CD4-positive, alpha-beta T cell treated with Interleukin-17A for 1 hour (primary cell): ENCODE data around the gene RWDD4.
"Not testable (repeated sequence)": the region's sequence is repeated elsewhere in the genome, so short reads cannot be mapped to it uniquely, and the experiment has no call there.

Experiments
- DNase-seq: peaks from one replicate; pipeline ENCODE4 v3.0.0-alpha.2; 2020

The RWDD4 gene

DNA sequence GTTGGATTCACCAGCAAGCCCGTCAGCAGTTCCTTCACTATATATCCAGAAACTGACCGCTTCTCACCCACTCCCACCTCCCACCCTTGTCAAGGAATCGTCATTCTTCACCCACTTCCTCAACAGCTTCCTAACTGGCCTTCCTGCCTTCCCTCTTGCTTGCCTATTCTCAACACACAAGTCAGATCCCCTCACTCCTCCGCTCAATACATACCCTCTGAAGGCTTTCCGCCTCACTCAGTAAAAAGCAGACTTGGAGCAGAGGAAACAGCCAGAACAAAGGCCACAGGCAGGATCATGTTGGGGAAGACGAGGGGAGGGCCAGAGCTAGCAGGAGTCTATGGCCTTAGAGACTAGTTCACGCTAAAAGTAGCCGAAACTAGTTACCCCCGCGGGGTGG is 23.7 kb downstream of the RWDD4 start:
- no peak for DNase-seq

DNA sequence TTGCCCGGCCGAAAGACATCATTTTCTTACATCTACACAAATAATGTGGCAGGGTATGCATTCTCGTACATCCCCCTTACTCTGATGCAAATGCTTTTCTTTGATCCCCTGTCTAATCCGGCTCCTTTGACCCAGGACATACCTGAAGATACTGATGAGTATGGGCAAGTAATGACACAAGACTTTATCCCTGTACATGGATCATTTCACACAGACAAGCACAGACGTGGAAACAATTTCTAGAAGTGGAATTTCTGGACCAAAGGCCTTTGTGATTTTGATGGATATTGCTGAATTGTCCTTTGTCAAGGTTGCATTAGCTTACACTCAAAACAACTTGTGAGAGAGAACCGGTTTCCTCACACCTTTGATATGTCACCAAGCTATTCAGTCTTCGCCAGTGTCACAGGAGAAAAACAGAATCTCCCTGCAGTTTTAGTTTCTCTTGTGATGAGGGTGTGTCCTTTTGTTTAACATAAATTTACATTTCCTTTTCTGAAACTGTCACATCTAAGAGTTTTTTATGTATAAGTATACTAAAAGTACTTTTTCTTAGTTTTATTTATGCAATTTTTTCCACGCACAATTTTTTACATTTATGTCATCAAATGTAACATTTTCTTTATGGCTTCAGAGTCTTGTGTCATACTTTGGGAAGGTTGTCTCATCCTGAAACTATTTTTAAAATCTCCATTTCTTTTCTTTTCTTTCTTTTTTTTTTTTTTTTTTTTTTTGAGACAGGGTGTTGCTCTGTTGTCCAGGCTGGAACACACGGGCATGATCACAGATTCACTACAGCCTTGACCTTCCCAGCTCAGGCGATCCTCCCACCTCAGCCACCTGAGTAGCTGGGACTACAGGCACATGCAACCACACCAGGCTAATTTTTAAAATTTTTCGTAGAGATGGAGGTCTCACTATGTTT is 25.2 kb downstream of the RWDD4 start:
- DNase-seq: no peak

DNA sequence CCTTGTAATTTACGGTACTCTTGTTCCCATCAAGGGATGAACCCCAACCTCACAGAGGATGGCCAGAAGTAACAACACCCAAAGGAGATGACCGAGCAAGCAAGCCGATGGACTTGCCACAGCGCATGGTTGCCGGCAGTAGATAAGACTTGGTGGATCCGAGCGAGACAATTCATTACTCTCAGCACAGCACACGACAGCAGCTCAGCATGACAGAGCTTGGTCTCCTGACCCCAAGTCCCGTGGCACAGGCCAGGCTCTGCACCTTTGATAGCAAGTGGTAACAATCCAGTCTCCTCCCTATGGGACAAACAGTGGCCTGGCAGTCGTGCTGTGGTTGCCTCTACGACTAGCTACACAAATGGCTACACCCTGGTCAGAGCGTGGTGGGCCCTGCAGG is 26.3 kb downstream of the RWDD4 start:
- DNase-seq: no peak

DNA sequence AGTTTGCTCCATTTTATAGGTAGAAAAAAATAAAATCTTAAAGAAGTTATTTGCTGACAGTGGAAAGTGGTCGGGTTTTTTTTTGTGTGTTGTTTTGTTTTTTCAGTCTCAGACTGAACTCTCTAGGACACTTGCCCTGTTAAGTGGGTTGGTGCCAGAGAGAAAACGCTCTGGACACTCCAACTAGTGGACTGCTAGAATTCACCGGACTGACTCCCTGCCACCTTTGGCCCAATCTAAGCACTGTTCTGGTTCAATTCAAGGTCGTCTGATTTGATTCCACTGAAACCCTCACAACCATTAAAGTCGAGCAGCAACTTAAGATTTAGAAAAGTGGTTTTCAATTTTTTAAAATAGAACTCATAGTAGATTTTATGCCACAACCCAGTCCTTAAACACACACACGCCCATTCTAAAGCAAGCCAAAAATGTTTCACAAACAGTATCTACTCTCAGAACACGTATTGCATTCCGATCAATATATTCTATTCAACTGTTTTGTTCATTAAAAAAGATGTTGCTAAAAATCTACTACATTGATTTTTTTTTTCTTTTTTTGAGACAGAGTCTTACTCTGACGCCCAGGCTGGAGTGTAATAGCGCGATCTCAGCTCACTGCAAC is 27.3 kb downstream of the RWDD4 start:
- no peak for DNase-seq

DNA sequence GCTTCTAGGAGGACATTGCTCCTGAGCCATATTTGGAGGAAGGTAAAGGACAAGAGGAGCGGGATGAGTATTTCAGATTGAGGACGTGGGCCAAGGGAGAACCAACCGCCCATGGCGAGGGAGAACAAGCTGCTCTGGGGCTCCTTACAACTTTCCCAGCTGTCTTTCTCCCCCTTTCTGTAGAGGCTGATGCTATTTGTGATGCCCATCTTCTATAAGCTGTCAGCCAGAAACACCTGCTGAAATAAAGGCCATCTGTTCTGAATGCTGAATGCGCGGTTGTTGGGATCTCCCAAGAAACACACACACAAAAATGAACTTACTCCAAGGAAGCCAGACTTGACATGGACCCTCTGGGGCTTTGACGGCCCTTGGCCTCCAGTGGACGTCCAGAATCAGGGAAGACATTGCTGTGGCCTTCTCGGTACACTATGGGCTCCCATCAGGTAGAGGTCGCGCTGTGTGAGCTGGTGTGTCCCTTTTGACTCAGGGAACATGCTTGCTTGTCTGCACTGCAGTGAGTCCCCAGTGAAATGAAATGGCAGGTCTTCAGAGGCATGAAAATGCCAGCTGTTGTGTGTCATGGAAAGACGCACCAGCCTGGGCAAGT is 30.9 kb downstream of the RWDD4 start:
- no peak for DNase-seq

DNA sequence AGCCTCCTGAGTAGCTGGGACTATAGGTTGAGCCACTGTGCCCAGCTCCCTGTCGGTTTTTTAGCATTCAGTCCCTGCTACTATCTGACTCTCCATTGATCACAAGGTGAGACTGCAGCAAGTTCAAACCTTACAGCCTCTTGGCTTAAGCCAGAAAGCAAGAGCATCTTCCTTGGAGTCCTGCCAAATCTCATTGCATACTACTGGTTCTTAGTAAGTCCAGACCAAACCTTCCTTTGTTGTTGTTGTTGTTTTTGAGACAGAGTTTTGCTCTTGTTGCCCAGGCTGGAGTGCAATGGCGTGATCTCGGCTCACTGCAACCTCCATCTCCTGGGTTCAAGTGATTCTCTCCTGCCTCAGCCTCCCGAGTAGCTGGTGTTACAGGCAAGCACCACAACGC is 31.7 kb downstream of the RWDD4 start:
- not testable (repeated sequence) for DNase-seq

DNA sequence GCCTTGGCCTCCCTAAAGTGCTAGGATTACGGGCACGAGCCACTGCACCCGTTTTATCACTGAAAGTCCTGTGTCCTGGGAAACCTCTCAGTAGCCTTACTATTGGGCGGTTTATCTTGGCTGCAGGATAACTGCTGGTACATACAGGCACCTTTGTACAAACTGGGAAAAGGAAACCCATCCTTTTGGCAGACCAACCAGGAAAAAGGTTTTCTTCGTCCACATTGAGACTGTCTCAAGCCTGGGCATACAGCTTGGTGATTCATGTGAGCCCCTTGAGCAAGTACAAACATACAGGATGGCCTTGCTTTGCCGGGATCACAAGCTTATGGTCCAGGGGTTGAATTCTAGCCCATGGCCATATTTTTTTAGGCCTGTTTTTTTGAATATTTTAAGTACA is 32.8 kb downstream of the RWDD4 start:
- DNase-seq: no peak

DNA sequence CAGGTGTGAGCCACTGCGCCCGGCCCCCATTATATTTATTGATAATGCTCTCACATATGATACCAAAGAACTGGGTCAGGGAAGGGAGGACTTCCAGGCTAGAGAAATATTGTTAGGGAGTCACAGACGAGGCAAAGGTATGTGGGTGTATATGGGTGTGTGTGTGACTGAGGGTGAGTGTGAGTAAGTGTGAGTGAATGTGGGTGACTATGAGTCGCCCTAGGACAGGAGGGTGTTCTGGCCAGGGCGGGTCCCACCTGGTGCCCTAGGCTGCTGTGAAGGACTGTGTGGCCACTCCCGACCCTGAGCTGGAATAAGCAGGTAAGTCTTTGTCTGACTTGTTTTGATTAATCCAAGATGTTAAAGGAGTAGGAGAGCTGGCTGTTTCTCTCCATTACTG is 34.4 kb downstream of the RWDD4 start:
- no peak for DNase-seq

DNA sequence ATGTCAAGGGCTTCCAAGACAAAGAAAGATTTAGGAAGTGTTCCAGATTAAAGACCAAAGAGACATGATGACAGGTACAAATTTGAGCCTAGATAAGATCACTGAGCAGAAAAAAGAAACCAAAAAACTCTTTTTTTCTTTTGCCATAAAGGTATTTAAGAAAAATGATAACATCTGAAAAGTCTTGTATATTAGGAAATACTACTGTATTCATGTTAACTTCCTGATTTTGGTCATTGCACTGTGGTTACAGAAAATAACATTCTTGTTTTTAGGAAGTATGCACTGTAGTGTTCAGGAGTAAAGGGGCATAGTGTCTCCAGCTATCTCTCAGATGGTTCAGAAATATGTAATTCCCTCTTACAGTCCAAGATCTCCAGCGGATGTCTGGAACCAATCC is 37.1 kb downstream of the RWDD4 start:
- DNase-seq: no peak

DNA sequence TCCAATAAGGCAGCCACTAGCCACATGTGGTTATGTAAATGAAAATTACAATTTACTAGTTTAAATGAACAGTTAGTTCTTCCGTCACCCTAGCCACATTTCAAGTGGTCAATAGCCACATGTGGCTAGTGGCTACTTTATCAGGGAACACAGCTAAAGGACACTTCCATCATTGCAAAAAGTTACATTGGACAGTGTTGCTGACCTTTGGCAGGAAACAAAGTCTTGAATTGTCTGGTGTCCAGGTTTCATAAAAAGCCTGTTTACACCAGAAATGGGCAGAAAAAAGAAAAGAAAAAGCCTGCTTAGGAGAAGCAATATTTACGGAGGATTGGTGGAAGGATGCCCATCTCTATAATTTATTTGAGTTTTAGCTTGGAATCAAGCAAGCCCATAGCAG is 38.6 kb downstream of the RWDD4 start:
- no peak for DNase-seq

DNA sequence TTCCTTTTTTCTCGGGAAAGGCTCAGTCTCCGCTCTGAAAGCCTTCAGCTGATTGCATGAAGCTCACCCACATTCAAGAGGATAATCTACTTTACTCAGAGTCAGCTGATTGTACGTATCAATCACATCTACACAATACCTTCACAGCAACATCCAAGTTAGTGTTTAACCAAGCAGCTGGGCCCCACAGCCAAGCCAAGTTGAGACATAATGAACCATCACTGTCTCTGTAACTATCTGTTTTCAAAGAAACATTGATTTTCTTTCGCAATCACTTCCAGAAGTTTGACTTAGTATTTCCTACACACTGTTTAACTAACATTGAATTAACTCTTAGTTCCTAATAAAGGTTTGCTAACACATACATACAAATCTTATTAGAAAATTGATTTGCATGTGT is 40.3 kb downstream of the RWDD4 start:
- DNase-seq: no peak

DNA sequence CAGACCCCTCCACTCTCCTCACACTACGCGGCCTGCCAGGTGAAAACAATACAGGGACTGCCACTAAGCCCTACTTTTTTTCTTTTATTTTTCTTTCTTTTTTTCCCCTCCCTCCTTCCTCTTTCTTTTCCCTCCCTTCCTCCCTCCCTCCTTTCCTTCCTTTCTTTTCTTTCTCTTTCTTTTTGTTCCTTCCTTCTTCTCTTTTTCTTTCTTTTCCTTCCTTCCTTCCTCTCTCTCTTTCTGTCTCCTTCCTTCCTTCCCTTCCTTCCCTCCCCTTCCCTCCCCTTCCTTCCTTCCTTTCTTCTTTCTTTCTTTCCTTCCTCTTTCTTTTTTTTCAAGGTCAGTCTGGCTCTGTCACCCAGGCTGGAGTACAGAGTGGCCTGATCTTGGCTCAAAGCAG is 41.9 kb downstream of the RWDD4 start:
- DNase-seq: no peak

DNA sequence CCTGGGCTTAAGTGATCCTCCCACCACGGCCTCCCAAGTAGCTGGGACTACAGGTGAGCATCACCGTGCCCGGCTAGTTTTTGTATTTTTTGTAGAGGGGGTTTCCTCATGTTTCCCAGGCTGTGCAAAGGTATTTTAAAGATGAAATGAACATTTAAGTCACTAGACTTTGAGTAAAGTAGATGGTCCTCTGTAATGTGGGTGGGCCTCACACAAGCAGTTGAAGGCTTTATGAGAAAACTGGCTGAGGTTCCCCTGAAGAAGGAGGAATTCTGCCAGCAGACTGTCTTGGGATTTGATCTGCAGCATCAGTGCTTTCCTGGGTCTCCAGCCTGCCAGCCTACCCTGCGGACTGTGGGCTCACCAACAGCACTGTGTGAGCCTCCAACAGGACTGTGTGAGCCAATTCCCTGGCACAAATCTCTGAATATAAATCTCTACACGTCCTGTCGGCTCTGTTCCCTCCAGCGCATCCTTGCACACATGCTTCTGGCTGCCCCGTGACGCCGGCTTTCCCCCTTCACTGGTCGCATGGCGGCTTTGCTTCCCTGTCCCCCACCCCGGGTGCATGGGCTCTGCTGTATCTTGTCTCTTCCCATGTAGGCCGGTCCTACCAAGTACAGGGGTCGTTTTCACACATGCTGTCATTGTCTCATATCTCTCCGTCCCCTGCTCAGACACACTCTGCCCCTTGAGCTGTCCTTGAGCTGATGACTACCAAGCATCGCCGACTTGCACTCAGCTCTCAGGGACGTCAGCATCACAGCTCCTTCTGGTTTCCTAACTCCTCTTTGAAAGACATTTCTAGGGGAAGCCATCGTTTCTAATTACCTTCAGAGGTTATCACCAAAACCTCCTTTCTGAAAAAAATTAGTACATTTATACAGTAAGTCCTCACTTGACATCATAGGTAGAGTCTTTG is 46.4 kb downstream of the RWDD4 start:
- no peak for DNase-seq

DNA sequence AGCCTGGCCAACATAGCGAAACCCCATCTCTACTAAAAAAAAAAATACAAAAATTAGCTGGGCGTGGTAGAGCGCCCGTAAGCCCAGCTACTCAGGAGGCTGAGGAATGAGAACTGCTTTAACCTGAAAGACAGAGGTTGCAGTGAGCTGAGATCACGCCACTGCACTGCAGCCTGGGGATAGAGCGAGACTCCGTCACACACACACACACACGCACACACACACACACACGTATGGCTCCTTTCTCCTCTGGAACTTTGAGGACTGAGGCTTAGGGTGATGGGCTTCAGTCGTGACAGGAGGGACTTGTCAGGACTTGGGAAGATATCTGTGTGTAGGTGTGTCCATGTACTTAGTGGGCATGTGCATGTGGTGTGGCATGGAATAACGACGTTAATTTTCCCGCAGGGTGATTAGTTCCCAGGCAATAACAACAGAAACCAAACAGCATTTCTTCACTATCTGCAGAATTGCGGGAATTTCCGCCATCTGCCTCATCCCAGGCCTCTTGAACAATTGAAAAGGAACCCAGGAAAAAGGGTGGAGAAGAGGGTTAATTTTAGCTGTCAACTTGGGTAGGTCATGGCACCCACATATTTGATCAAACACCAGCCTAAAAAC is 47.7 kb downstream of the RWDD4 start:
- DNase-seq: no peak

DNA sequence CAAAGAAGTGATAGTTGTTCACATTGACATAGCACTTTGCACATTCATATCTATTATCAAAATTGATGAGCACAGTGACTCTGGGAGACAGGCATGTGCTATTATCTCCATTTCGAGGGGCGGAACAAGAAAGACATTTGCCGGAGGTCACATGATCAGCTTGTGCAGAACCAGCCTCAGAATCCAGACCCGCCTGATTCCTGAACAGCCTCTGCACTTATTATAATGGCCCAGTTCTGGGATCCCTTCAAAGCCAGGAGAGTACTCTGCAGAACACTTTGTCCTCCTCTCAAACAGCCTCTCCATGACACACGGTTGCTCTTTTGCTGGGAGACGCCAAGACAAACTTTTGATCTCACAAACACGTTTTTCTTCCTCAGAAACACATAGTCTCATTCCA is 48.4 kb downstream of the RWDD4 start:
- DNase-seq: no peak

DNA sequence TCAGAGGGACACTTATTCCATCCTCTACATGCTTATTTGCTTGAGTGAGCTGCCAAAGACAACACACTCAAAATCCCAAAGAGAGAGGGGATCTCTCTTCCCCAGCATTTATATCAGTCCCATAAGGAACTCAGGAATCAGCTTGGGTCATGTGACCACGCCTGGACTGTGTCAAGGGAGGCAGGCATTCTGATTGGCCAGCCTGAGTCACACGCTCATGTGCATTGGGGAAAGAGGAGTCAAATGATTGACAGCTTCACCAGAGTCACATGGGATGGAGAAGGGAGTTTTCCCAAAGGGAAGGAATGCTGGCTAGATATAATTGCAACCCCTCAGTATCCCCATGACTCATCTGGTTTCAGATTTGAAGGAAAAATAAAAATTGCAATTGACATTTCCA is 49.0 kb downstream of the RWDD4 start:
- no peak for DNase-seq

DNA sequence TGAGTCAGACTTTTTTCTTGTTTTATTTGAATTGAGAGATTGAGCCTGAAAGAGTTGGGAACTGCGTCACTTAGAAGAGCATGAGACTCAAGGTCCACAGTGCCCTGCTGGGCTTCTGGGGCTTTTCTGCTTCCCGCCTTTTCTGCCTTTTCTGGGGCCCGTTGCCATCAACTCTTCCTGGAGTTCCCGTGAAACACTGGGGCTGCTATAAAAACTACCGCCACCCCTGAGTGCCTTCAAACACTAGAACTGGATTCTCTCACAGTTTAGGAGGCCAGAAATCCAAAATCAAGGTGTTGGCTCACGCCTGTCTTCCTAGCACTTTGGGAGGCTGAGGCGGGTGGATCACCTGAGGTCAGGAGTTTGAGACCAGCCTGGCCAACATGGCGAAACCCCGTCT is 49.8 kb downstream of the RWDD4 start:
- no peak for DNase-seq

DNA sequence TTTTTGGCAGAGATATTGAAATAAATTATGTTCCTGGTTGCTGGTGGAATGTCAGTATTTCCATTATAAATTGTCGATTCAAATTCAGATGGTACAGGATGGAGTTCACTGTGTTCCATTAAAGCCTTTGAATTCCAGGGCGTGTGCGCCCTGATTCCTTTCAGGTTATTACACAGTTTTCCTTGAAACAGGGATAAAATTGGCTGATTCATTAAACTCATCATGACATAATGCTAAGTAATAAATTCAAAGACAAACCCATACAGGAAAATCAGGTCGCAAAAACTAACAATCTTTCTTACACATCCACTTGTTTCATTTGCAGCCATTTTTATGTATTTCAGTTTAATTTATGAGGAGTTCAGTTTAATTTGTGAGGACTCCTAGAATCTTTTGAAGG is 51.1 kb downstream of the RWDD4 start:
- DNase-seq: no peak

DNA sequence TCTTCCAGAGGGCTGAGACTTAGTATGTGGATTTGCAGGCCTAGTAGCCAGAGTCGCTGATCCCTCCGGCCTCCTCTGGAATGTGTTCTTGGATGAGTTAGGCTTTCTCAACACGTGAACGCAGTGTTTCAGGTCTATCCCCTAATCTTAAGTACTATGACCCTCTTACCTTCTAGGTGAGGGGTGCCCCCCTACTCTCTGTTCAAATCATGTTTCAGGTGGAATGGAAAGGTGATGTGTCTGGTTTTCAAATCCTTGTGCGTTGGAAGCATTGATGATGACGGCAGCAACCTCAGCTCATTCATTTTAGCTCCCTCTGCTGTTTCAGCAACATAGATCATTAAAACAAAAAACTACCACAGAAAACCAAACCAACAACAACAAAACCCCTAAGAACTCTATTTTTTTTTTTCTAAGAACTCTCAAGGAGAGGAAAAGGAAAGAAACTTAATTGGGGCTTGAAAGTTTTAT is 56.4 kb downstream of the RWDD4 start:
- peak; percentile 8 for DNase-seq

DNA sequence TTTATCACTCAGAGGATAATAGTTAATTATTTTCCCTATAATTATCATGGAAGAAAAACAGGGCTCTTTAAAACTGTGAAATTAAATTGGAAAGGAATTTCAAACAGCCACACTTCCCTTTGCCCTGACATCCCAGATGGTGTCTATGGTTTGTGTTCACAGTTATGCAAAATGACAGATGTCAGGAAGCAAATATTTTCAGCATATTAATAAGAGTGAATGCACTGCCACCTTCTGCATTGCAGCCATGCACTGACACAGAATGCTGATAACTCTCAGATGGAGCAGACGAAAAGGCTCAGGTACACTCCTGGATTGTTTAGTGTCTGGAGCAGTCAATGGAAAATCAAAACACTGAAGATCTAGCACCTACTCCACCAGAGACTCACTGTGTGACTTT is 57.6 kb downstream of the RWDD4 start:
- DNase-seq: no peak

DNA sequence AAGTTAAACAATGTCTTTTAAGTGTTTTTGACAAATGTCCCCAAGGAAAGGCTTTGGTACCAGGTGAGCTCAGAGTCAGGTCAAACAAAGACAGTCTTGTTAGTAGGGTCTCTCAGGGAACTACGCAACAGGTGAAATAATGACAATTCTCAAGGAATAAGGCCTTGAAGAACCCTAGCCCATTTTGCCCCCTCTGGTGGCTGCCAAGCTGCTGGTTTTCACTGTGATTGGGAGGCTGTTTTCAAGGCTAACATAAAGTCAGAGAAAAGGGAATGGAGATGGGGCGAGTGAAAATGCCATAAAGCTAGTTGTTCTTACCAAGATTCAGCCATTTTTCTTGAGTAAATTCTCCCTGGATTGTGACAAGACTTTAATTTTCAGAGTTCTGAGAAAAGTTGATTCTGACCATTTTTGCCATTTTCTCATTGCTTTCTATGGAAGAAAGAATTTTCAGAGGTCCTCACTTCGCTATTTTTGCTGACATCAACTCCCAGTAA is 58.7 kb downstream of the RWDD4 start:
- peak; percentile 13 for DNase-seq

DNA sequence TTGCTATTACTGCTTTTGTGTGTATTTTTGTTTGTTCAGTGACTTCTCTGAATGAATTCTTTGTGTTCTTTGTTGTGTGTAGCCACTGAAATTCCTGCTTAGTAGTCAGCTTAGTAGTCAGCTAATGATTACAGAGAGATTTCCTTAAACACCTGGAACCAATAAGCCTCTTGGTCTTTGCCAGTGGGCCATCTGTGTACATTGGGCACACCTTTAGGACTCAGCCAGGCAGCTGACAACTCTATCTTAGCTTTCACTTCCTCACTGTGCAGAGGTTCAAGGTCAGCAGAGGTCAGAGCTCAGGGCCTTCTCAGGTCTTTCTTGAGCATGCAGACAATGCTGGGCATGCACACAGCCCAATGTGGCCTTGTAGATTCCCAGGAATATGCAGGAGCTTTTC is 59.3 kb downstream of the RWDD4 start:
- DNase-seq: no peak
